IMR-90 (cell line): ENCODE measurements around the gene CDKN2C. TPM values are rescaled to one million over a fixed set of nuclear protein-coding genes. Genes with fewer than 3 reads are reported as not detected.

Experiments
- ATAC-seq: fragments of 200-7000 bp; cut with Tn5 transposase; 2 replicates; pipeline ENCODE4 v1.9.1; 2020; ENCODE audit warnings: low read depth, mild to moderate bottlenecking, moderate library complexity
- BruUV-seq: library from RNA; stranded (reverse); fragments of 400-500 nt; replicated peaks from 2 replicates; lab custom pipeline; 2021; lab: Mats Ljungman, UMichigan
- CTCF ChIA-PET: fragments of 300-600 bp; formaldehyde crosslinking; extraction: SDS; loops from one replicate; lab custom pipeline; 2021; ENCODE audit warnings: antibody characterized with exemption; lab: Yijun Ruan, JAX
- POLR2A ChIA-PET: fragments of 300-600 bp; sonication (Branson Sonifier 250); formaldehyde crosslinking; loops from one replicate; lab custom pipeline; 2022; ENCODE audit warnings: antibody characterized with exemption; ENCODE audit not compliant: unreplicated experiment; lab: Charles Lee
- DNase-seq: peaks from one replicate; pipeline ENCODE4 v3.0.0; 2013
- H2AFZ ChIP-seq: replicated peaks from 2 replicates; pipeline ENCODE3; 2013; ENCODE audit warnings: low read length, mild to moderate bottlenecking; ENCODE audit not compliant: poor library complexity
- H2AK5ac ChIP-seq: 2 replicates; pipeline ENCODE4 v1.6.1; 2013; ENCODE audit warnings: low read depth, low read length, inconsistent platforms
- H2AK9ac ChIP-seq: replicated peaks from 2 replicates; pipeline ENCODE3; 2013; ENCODE audit warnings: mild to moderate bottlenecking, low read depth, low read length, moderate library complexity; ENCODE audit not compliant: poor library complexity
- H2BK120ac ChIP-seq: 2 replicates; pipeline ENCODE4 v1.6.1; 2013; ENCODE audit warnings: low read depth, low read length, inconsistent platforms
- H2BK15ac ChIP-seq: 3 replicates; pipeline ENCODE4 v1.6.1; 2013; ENCODE audit warnings: low read depth, low read length, inconsistent platforms
- H2BK20ac ChIP-seq: 2 replicates; pipeline ENCODE4 v1.6.1; 2013; ENCODE audit warnings: low read depth, mild to moderate bottlenecking, inconsistent platforms, low read length, moderate library complexity
- H2BK5ac ChIP-seq: 2 replicates; pipeline ENCODE4 v1.6.1; 2013; ENCODE audit warnings: mild to moderate bottlenecking, low read depth, low read length, inconsistent platforms; ENCODE audit not compliant: poor library complexity, severe bottlenecking
- H3K14ac ChIP-seq: replicated peaks from 2 replicates; pipeline ENCODE4 v1.6.1; 2013; ENCODE audit warnings: low read depth, low read length, inconsistent platforms
- H3K18ac ChIP-seq: 2 replicates; pipeline ENCODE4 v1.6.1; 2013; ENCODE audit warnings: low read depth, low read length, control low read depth
- H3K23ac ChIP-seq: 2 replicates; pipeline ENCODE4 v1.6.1; 2013; ENCODE audit warnings: low read depth, low read length, inconsistent platforms
- H3K27ac ChIP-seq: 2 replicates; pipeline ENCODE4 v1.5.1; 2013; ENCODE audit warnings: mild to moderate bottlenecking, control low read depth, low read length; ENCODE audit not compliant: insufficient read depth
- H3K27me3 ChIP-seq: 2 replicates; pipeline ENCODE4 v1.6.1; 2013; ENCODE audit warnings: low read length; ENCODE audit not compliant: control insufficient read depth, insufficient read depth
- H3K36me3 ChIP-seq: 2 replicates; pipeline ENCODE4 v1.6.1; 2013; ENCODE audit warnings: low read length, mixed read lengths; ENCODE audit not compliant: control insufficient read depth, insufficient read depth
- H3K4ac ChIP-seq: 2 replicates; pipeline ENCODE4 v1.6.1; 2013; ENCODE audit warnings: low read depth, low read length, inconsistent platforms
- H3K4me1 ChIP-seq: 2 replicates; pipeline ENCODE4 v1.6.1; 2013; ENCODE audit warnings: low read length, mixed read lengths; ENCODE audit not compliant: control insufficient read depth, insufficient read depth
- H3K4me2 ChIP-seq: 2 replicates; pipeline ENCODE4 v1.6.1; 2013; ENCODE audit warnings: low read depth, mild to moderate bottlenecking, control low read depth, low read length, moderate library complexity
- H3K4me3 ChIP-seq: 2 replicates; pipeline ENCODE4 v1.5.1; 2013; ENCODE audit warnings: low read depth, mild to moderate bottlenecking, control low read depth, low read length, moderate library complexity; ENCODE audit not compliant: insufficient read depth
- H3K56ac ChIP-seq: 2 replicates; pipeline ENCODE4 v1.6.1; 2013; ENCODE audit warnings: low read length, inconsistent platforms; ENCODE audit not compliant: insufficient read depth; ENCODE audit errors: extremely low read depth
- H3K79me1 ChIP-seq, 2 experiments: 2 replicates each; pipeline ENCODE4 v1.6.1; 2013; ENCODE audit warnings: low read length in 2 of 2, inconsistent platforms in 1 of 2, low read depth in 1 of 2
- H3K9ac ChIP-seq: 2 replicates; pipeline ENCODE4 v1.6.1; 2013; ENCODE audit warnings: low read depth, low read length, control low read depth
- H3K9me1 ChIP-seq: 2 replicates; pipeline ENCODE4 v1.6.1; 2013; ENCODE audit warnings: low read length, inconsistent platforms; ENCODE audit not compliant: insufficient read depth
- H3K9me3 ChIP-seq: 2 replicates; pipeline ENCODE4 v1.6.1; 2013; ENCODE audit warnings: low read length; ENCODE audit not compliant: control insufficient read depth, insufficient read depth
- H4K20me1 ChIP-seq: 2 replicates; pipeline ENCODE4 v1.6.1; 2013; ENCODE audit warnings: low read length, inconsistent platforms; ENCODE audit not compliant: insufficient read depth
- H4K5ac ChIP-seq: 2 replicates; pipeline ENCODE4 v1.6.1; 2013; ENCODE audit warnings: mild to moderate bottlenecking, low read depth, low read length, control low read depth
- H4K8ac ChIP-seq, 2 experiments: 2 replicates each; pipeline ENCODE4 v1.6.1; 2013; ENCODE audit warnings: low read depth in 2 of 2, low read length in 2 of 2, control low read depth in 1 of 2, inconsistent platforms in 1 of 2
- H4K91ac ChIP-seq: 2 replicates; pipeline ENCODE4 v1.6.1; 2013; ENCODE audit warnings: low read depth, low read length, inconsistent platforms; ENCODE audit not compliant: insufficient read depth
- BHLHE40 ChIP-seq: fragments of 150-350 bp; IDR thresholded peaks from 2 replicates; pipeline ENCODE4 v1.6.1; 2016; ENCODE audit warnings: mild to moderate bottlenecking, low read depth, low read length
- CEBPB ChIP-seq: IDR thresholded peaks from 2 replicates; pipeline ENCODE4 v1.6.1; 2012; ENCODE audit warnings: low read depth, low read length, improper control_type of control experiment
- CHD1 ChIP-seq: IDR thresholded peaks from 2 replicates; pipeline ENCODE4 v1.6.1; 2012; ENCODE audit warnings: low read depth, low read length, improper control_type of control experiment
- CTCF ChIP-seq: conservative IDR thresholded peaks from 2 replicates; pipeline ENCODE4 v1.5.1; 2012; ENCODE audit warnings: mild to moderate bottlenecking, low read depth, low read length, improper control_type of control experiment
- ELK1 ChIP-seq: fragments of 150-350 bp; IDR thresholded peaks from 2 replicates; pipeline ENCODE4 v1.6.1; 2016; ENCODE audit warnings: low read depth, mild to moderate bottlenecking, low read length, moderate library complexity, borderline replicate concordance
- FOS ChIP-seq: fragments of 150-350 bp; IDR thresholded peaks from 2 replicates; pipeline ENCODE4 v1.6.1; 2016; ENCODE audit warnings: low read depth, low read length
- MAFK ChIP-seq: IDR thresholded peaks from 2 replicates; pipeline ENCODE4 v1.6.1; 2012; ENCODE audit warnings: low read depth, low read length, improper control_type of control experiment
- MAZ ChIP-seq: IDR thresholded peaks from 2 replicates; pipeline ENCODE4 v1.6.1; 2012; ENCODE audit warnings: low read depth, mild to moderate bottlenecking, low read length, improper control_type of control experiment, moderate library complexity, borderline replicate concordance
- MXI1 ChIP-seq: IDR thresholded peaks from 2 replicates; pipeline ENCODE4 v1.6.1; 2012; ENCODE audit warnings: low read depth, mild to moderate bottlenecking, low read length, moderate library complexity, borderline replicate concordance
- NFE2L2 ChIP-seq: fragments of 150-350 bp; IDR thresholded peaks from 2 replicates; pipeline ENCODE4 v1.6.1; 2016; ENCODE audit warnings: low read depth, mild to moderate bottlenecking, low read length
- POLR2A ChIP-seq: IDR thresholded peaks from 2 replicates; pipeline ENCODE4 v1.6.1; 2012; ENCODE audit warnings: mild to moderate bottlenecking, low read depth, low read length
- RAD21 ChIP-seq: IDR thresholded peaks from 2 replicates; pipeline ENCODE4 v1.6.1; 2012; ENCODE audit warnings: low read length, improper control_type of control experiment
- RCOR1 ChIP-seq: IDR thresholded peaks from 2 replicates; pipeline ENCODE4 v1.6.1; 2012; ENCODE audit warnings: mild to moderate bottlenecking, low read length, improper control_type of control experiment; ENCODE audit not compliant: insufficient replicate concordance
- RFX5 ChIP-seq: IDR thresholded peaks from 2 replicates; pipeline ENCODE4 v1.8.0; 2012; ENCODE audit warnings: low read depth, mild to moderate bottlenecking, low read length, moderate library complexity
- SMC3 ChIP-seq: fragments of 150-350 bp; IDR thresholded peaks from 2 replicates; pipeline ENCODE4 v1.6.1; 2016; ENCODE audit warnings: low read depth, mild to moderate bottlenecking, antibody characterized with exemption, low read length, moderate library complexity
- USF2 ChIP-seq: fragments of 150-350 bp; IDR thresholded peaks from 2 replicates; pipeline ENCODE4 v1.6.1; 2017; ENCODE audit warnings: mild to moderate bottlenecking, antibody characterized with exemption, low read length, low read depth
- WGBS, 2 experiments: methylation state at CpG; one replicate each; pipeline versions ENCODE4 v1.1.5 to v1.1.7; 2013; ENCODE audit warnings: missing lambda C conversion rate in 2 of 2; ENCODE audit not compliant: insufficient read length in 1 of 2; ENCODE audit errors: extremely low coverage in 2 of 2; 5-methylcytosine and 5-hydroxymethylcytosine counted together
- dilution Hi-C: fragments of 300-500 bp; cut with HindIII; formaldehyde crosslinking; loops from one replicate; pipeline ENCODE4 v1.14.3; 2018; ENCODE audit warnings: low sequenced_read_pairs; ENCODE audit not compliant: unreplicated experiment
- in situ Hi-C: fragments of 300-500 bp; cut with MboI; formaldehyde crosslinking; loops from 3 replicates; pipeline ENCODE4 v1.14.3; 2019; ENCODE audit warnings: low sequenced_read_pairs, inconsistent platforms, mixed read lengths
- intact Hi-C: fragments of 100-400 bp; cut with micrococcal nuclease; formaldehyde crosslinking; loops from 2 replicates; pipeline ENCODE4 v1.10.0; 2022
- polyA plus RNA-seq, 3 experiments: library from polyadenylated mRNA; depleted of rRNA; stranded (reverse); fragments of >200 nt; gene quantifications; 2 replicates each; pipeline ENCODE4 v1.2.3, GENCODE V29; 2012; ENCODE audit warnings: low replicate concordance in 1 of 3
- total RNA-seq: library from RNA; depleted of rRNA; stranded (reverse); fragments of >200 nt; gene quantifications from 2 replicates; pipeline ENCODE4 v1.2.3, GENCODE V29; 2012

Gene CDKN2C
- total and polyA plus RNA-seq, 2 of the 4 experiments (the other 2 are of a cell fraction), result 14.3 to 15.5 TPM

GRCh38 chr1:50983219-50983802 lies 13.3 kb downstream of the CDKN2C start:
- Histone ChIP-seq H3K9me1 (no peaks in the 10 kb centered on the region), H2BK20ac (no peak overlapping the region), H3K36me3 (no peaks in the 10 kb centered on the region), H3K23ac (no peak overlapping the region), H3K9me3 (no peaks in the 10 kb centered on the region), H3K4ac (no peak overlapping the region), H4K5ac (no peak overlapping the region), H2AK9ac (no peak overlapping the region), H3K18ac (no peak overlapping the region), H3K56ac (no peak overlapping the region), H4K8ac (no peak overlapping the region), H4K91ac (no peak overlapping the region), H3K9ac (no peak overlapping the region), H3K27ac (no peak overlapping the region), H2BK120ac (no peak overlapping the region), H2BK5ac (no peak overlapping the region), H2AFZ (no peak overlapping the region), H3K27me3 (no peaks in the 10 kb centered on the region), H3K14ac (no peak overlapping the region), H2AK5ac (no peak overlapping the region), H3K4me2 (no peak overlapping the region), H3K79me1 (peaks cover 2 to 15% of the 10 kb centered on the region in 2 experiments; a peak in 1 of 4 replicates), H2BK15ac (no peak overlapping the region), H4K20me1 (no peaks in the 10 kb centered on the region), H3K4me3 (no peak overlapping the region), H3K4me1 (no peaks in the 10 kb centered on the region)
- no peak for TF ChIP-seq CEBPB
- no peak for TF ChIP-seq CHD1
- no peak for TF ChIP-seq RCOR1
- TF ChIP-seq RAD21, result no peak
- no peak for TF ChIP-seq FOS
- no peak for TF ChIP-seq USF2
- no peak for TF ChIP-seq RFX5
- TF ChIP-seq SMC3, result no peak
- TF ChIP-seq MXI1, result no peak
- no peak for TF ChIP-seq POLR2A
- no peak for TF ChIP-seq CTCF
- no peak for TF ChIP-seq ELK1
- no peak for TF ChIP-seq MAFK
- no peak for TF ChIP-seq NFE2L2
- no peak for TF ChIP-seq MAZ
- TF ChIP-seq BHLHE40, result no peak
- no CpG with 5 or more reads among the region's 2 CpGs for WGBS, 2 experiments
- intact Hi-C loops (no loop called here), dilution Hi-C loops (no loop called here), in situ Hi-C loops (no loop called here)
- DNase-seq (no peak), ATAC-seq (no peak)
- POLR2A ChIA-PET, result no interaction called here
- BruUV-seq, result no TSS peak
- CTCF ChIA-PET, result interaction anchor here (0.7 to 1.0 kb wide), 2 partner anchors 13 to 99 kb away, joined by 3 read pairs; partner anchors contain the start of gene CDKN2C
